ENCODE measurements around the gene FTCD. TPM values are rescaled to one million over a fixed set of nuclear protein-coding genes. Genes with fewer than 3 reads are reported as not detected.

Gene FTCD
- total RNA-seq, 1 donor from 2014 or later: not detected

- no peak for DNase-seq
Measured at GRCh38 chr21:46124083-46124925, 31.1 kb downstream of the FTCD start.

GRCh38 chr21:46122758-46123683 lies 32.4 kb downstream of the FTCD start:
- no peak for DNase-seq

GRCh38 chr21:46122237-46122671 lies 33.1 kb downstream of the FTCD start:
- no peak for DNase-seq

- DNase-seq: no peak
Measured at GRCh38 chr21:46121286-46122221, 33.8 kb downstream of the FTCD start.

- no peak for DNase-seq
Measured at GRCh38 chr21:46120301-46121285, 34.8 kb downstream of the FTCD start.

GRCh38 chr21:46119637-46120271 lies 35.6 kb downstream of the FTCD start:
- DNase-seq: no peak

- no peak for DNase-seq
Measured at GRCh38 chr21:46119144-46119636, 36.2 kb downstream of the FTCD start.

- DNase-seq: no peak
Measured at GRCh38 chr21:46118316-46119143, 36.8 kb downstream of the FTCD start.

- DNase-seq: no peak
Measured at GRCh38 chr21:46117586-46118315, 37.6 kb downstream of the FTCD start.

- no peak for DNase-seq
Measured at GRCh38 chr21:46116776-46117585, 38.4 kb downstream of the FTCD start.

- no peak for DNase-seq
Measured at GRCh38 chr21:46116189-46116775, 39.1 kb downstream of the FTCD start.

- no peak for DNase-seq
Measured at GRCh38 chr21:46115441-46116188, 39.8 kb downstream of the FTCD start.

GRCh38 chr21:46114963-46115362 lies 40.4 kb downstream of the FTCD start:
- no peak for DNase-seq

- no peak for DNase-seq
Measured at GRCh38 chr21:46113497-46114176, 41.7 kb downstream of the FTCD start.

GRCh38 chr21:46112725-46113215 lies 42.6 kb downstream of the FTCD start:
- DNase-seq: no peak

Data from occipital lobe (tissue), 2 donors.